Endothelial cell of umbilical vein (primary cell): Measurements from ENCODE around the gene GULP1.

Experiments
- EZH2 ChIP-seq: IDR thresholded peaks from 2 replicates; pipeline ENCODE4 v1.6.1; 2012; ENCODE audit warnings: borderline replicate concordance, low read depth, mild to moderate bottlenecking, moderate library complexity, low read length, inconsistent platforms; ENCODE audit not compliant: severe bottlenecking
- FOS ChIP-seq: IDR thresholded peaks from 2 replicates; pipeline ENCODE4 v1.6.1; 2011; ENCODE audit warnings: mild to moderate bottlenecking, low read length, moderate library complexity, borderline replicate concordance; ENCODE audit not compliant: insufficient read depth
- GATA2 ChIP-seq: IDR thresholded peaks from 2 replicates; pipeline ENCODE4 v1.7.0; 2011; ENCODE audit warnings: low read depth, mild to moderate bottlenecking, moderate library complexity, mixed read lengths, low read length; ENCODE audit not compliant: insufficient read length, insufficient read depth
- MYC ChIP-seq: IDR thresholded peaks from one replicate; pipeline ENCODE4 v1.6.1; 2011; ENCODE audit warnings: mild to moderate bottlenecking, low read depth, low read length
- POLR2A ChIP-seq: IDR thresholded peaks from 2 replicates; pipeline ENCODE4 v1.6.1; 2012; ENCODE audit warnings: low read depth, mild to moderate bottlenecking, control low read depth, low read length
- POLR2AphosphoS5 ChIP-seq: IDR thresholded peaks from 2 replicates; pipeline ENCODE4 v1.6.1; 2012; ENCODE audit warnings: low read depth, mild to moderate bottlenecking, control low read depth, low read length, moderate library complexity; ENCODE audit not compliant: insufficient read depth
- TF ChIP-seq, protein P1 (sequence below), 2 donors: IDR thresholded peaks; 1 replicate in 1 of 2; 2 replicates in 1 of 2; pipeline ENCODE4 v1.5.1; 2011; ENCODE audit warnings: low read length in 2 of 2, mild to moderate bottlenecking in 2 of 2, moderate library complexity in 2 of 2, control low read depth in 1 of 2, inconsistent platforms in 1 of 2, low read depth in 1 of 2; ENCODE audit not compliant: insufficient read depth in 1 of 2; ENCODE audit errors: extremely low read depth in 1 of 2
- TF ChIP-seq, protein P2 (sequence below): IDR thresholded peaks from 2 replicates; pipeline ENCODE4 v1.6.1; 2011; ENCODE audit not compliant: insufficient read depth, insufficient read length

DNA sequence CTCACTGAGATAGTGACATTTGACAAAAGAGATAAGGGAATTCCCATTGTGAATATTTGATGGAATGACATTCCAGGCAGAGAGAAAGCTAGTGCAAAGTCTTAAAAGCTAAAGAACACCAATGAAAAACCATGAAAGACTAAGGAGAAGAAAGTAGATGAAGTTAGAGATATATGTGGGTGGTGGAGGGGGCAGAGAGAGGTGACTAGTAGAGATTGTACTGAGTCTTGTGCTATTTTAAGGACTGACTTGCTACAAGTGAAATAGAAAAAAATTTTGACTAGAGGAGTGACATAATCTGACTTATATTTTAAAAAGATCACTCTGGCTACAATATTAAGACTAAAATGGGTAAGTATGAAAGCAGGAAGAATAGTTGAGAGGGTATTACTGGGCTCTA, 35.3 kb upstream of the GULP1 start:
- TF ChIP-seq, protein P1, sequence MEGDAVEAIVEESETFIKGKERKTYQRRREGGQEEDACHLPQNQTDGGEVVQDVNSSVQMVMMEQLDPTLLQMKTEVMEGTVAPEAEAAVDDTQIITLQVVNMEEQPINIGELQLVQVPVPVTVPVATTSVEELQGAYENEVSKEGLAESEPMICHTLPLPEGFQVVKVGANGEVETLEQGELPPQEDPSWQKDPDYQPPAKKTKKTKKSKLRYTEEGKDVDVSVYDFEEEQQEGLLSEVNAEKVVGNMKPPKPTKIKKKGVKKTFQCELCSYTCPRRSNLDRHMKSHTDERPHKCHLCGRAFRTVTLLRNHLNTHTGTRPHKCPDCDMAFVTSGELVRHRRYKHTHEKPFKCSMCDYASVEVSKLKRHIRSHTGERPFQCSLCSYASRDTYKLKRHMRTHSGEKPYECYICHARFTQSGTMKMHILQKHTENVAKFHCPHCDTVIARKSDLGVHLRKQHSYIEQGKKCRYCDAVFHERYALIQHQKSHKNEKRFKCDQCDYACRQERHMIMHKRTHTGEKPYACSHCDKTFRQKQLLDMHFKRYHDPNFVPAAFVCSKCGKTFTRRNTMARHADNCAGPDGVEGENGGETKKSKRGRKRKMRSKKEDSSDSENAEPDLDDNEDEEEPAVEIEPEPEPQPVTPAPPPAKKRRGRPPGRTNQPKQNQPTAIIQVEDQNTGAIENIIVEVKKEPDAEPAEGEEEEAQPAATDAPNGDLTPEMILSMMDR (IDR thresholded peaks at IDR 0.05; ENCODE audit: extremely low read depth in 1 of 2, insufficient read depth in 1 of 2, low read depth in 1 of 2, low read length in 2 of 2), result no peak
- TF ChIP-seq, protein P2, sequence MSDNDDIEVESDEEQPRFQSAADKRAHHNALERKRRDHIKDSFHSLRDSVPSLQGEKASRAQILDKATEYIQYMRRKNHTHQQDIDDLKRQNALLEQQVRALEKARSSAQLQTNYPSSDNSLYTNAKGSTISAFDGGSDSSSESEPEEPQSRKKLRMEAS, result no peak
- TF ChIP-seq POLR2AphosphoS5 (no peak), POLR2A (no peak), MYC (no peak), EZH2 (no peak), FOS (no peak), GATA2 (no peak)
